T-helper 2 cell (primary cell): ENCODE measurements around the gene TICAM1.
A peak's percentile ranks its signal among the peaks of the same experiment; 100 is the strongest.

Experiments used
- DNase-seq, 5 experiments: peaks; one replicate each; pipeline versions ENCODE4 v3.0.0 to v3.0.0-alpha.2; 2012 to 2022

Gene TICAM1

GRCh38 chr19:4768934-4769777, 62.4 kb downstream of the TICAM1 start:
- DNase-seq: peak; percentile 51 to 74 (median 66)
